RWPE1 (cell line): ENCODE results near the gene RASA3.

Experiments
- CTCF ChIA-PET: fragments of 350-600 bp; sonication (Branson Sonifier 250); formaldehyde crosslinking; extraction: SDS; loops from one replicate; lab custom pipeline; 2021; lab: Yijun Ruan, JAX
- POLR2A ChIA-PET: fragments of 400-600 bp; formaldehyde crosslinking; extraction: SDS; loops from one replicate; lab custom pipeline; 2020; ENCODE audit warnings: antibody characterized with exemption; ENCODE audit not compliant: low non-redundant PET; lab: Yijun Ruan, JAX
- DNase-seq: peaks from one replicate; pipeline ENCODE4 v3.0.0; 2012; ENCODE audit warnings: low spot score
- H3K27ac ChIP-seq: fragments of 450-650 bp; 2 replicates; pipeline ENCODE4 v1.5.1; 2017
- CTCF ChIP-seq: fragments of 450-650 bp; conservative IDR thresholded peaks from 2 replicates; pipeline ENCODE4 v1.5.1; 2017; ENCODE audit warnings: low read depth, mild to moderate bottlenecking

Gene RASA3

GRCh38 chr13:113960276-113960948 lies 172.0 kb downstream of the RASA3 start:
- no peak overlapping the region for H3K27ac ChIP-seq
- ChIA-PET CTCF (interaction anchor here (0.8 kb wide), 1 partner anchor 10 kb away, joined by 3 read pairs; no protein-coding TSS in a partner anchor), POLR2A (interaction anchor here (0.6 kb wide), 1 partner anchor 65 kb away, joined by 3 read pairs; no protein-coding TSS in a partner anchor)
- no peak for TF ChIP-seq CTCF
- no peak for DNase-seq

- POLR2A ChIA-PET, result no interaction called here
- CTCF ChIA-PET, result interaction anchor here (0.7 to 0.8 kb wide), 2 partner anchors 12 to 63 kb away, joined by 3 to 4 read pairs; no protein-coding TSS in a partner anchor
- no peak overlapping the region for H3K27ac ChIP-seq
- TF ChIP-seq CTCF, result no peak
- no peak for DNase-seq
Measured at GRCh38 chr13:113959198-113959597, 173.2 kb downstream of the RASA3 start.

- CTCF ChIA-PET, result interaction anchor here (0.7 to 0.8 kb wide), 2 partner anchors 11 to 62 kb away, joined by 3 to 4 read pairs; no protein-coding TSS in a partner anchor
- H3K27ac ChIP-seq, result no peak overlapping the region
- TF ChIP-seq CTCF, result no peak
- POLR2A ChIA-PET, result no interaction called here
- DNase-seq, result no peak
Measured at GRCh38 chr13:113958373-113958772, 174.1 kb downstream of the RASA3 start.

- ChIA-PET CTCF (no interaction called here), POLR2A (no interaction called here)
- DNase-seq, result no peak
- TF ChIP-seq CTCF, result no peak
- no peak overlapping the region for H3K27ac ChIP-seq
Measured at GRCh38 chr13:113956571-113956970, 175.9 kb downstream of the RASA3 start.

GRCh38 chr13:113955691-113956090 lies 176.7 kb downstream of the RASA3 start:
- DNase-seq, result no peak
- CTCF ChIA-PET, result no interaction called here

GRCh38 chr13:113955235-113955634 lies 177.2 kb downstream of the RASA3 start:
- DNase-seq, result no peak
- H3K27ac ChIP-seq, result no peak overlapping the region
- ChIA-PET POLR2A (no interaction called here), CTCF (no interaction called here)
- TF ChIP-seq CTCF, result no peak

More at GRCh38 chr13:113955691-113956090, 176.7 kb downstream of the RASA3 start:
- TF ChIP-seq CTCF, result no peak
- H3K27ac ChIP-seq, result no peak overlapping the region
- POLR2A ChIA-PET, result no interaction called here
